ENCODE results near the gene BUD23. TPM values are rescaled to one million over a fixed set of nuclear protein-coding genes. Genes with fewer than 3 reads are reported as not detected.

BUD23 gene
- total and polyA plus RNA-seq, 4 experiments from 2014 or later: 54.3 to 187 (median 87.5) TPM

DNA sequence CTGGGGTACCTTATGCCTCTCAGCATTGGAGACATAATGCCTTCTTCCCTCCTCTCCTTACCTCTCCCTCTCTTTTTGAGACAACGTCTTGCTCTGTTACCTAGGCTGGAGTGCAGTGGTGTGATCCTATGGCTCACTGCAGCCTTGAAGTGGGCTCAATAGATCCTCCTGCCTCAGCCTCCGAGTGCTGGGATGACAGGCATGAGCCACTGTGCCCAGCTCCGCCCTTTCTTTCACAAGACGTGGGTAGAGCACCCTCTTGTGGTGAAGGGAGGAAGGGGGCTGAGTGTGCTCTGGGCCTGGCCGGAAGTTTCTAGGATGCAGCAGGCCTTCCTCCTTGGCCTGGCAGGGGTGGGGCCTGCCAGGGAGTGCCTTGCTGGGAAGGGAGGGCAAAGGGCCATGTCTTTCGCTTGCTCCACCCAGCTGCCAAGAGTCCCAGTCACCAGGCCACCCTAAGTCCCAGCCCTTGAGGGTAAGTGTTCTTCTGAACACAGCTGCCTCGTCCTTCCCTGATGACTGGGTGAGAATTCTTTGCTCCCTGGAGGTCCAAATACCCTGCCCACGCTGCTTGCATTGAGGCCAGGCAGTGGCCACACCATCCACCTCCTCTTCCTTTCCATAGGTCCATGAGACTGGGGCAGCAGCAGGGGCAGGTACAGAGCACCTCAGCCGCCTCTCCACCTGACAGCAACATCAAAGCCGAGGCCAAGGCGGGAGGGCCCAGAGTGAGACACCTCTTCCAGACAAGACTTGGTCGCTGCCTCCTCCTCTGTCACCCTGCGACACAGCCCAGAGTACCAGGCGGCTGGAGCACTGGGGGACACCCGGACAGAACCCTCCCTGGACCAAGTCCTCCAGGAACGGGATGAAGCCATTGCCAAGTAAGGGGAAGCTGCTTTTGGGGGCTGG lies 51.5 kb downstream of the BUD23 start:
- H3K4me1 Mint-ChIP-seq: peaks cover 6 to 26% (median 13%) of the 10 kb centered on the region in 4 donors
- peak; percentile 81 to 85 (median 83) for DNase-seq
- H3K4me3 Mint-ChIP-seq: peak overlapping the region in 2 of 8 donors; percentile 12 to 13
- Histone ChIP-seq H3K27me3 (ENCODE audit: insufficient read depth, low read length) (no peaks in the 10 kb centered on the region), H3K36me3 (ENCODE audit: insufficient read depth, low read length) (no peaks in the 10 kb centered on the region), H3K27ac (ENCODE audit: low read depth, low read length) (peak overlapping the region; percentile 50), H3K4me1 (ENCODE audit: insufficient read depth, low read length) (peaks cover 21% of the 10 kb centered on the region), H3K9me3 (ENCODE audit: control insufficient read depth in 1 of 2, low read length in 2 of 2) (no peaks in the 10 kb centered on the region), H3K4me3 (ENCODE audit: low read length in 2 of 2) (no peak overlapping the region)
- POLR2A ChIA-PET (ENCODE audit: partially characterized antibody): interaction anchor here (0.6 to 1.8 kb wide), 7 partner anchors 15 to 213 kb away, joined by 3 to 9 read pairs (median 4); partner anchors contain the start of genes BAZ1B, BCL7B, STX1A and TBL2
- intact Hi-C loops (cut with micrococcal nuclease): loop anchor here (1.0 to 2.0 kb wide), 3 partner anchors 10 to 128 kb away; no protein-coding TSS in a partner anchor
- peaks cover 0 to 7% of the 10 kb centered on the region in 2 donors for H3K36me3 Mint-ChIP-seq
- H3K27ac Mint-ChIP-seq: peak overlapping the region; percentile 63 to 95 (median 92)
- peaks cover 2 to 3% of the 10 kb centered on the region in 2 donors for H3K27me3 Mint-ChIP-seq
- H3K9me3 Mint-ChIP-seq: no peaks in the 10 kb centered on the region
- CTCF ChIA-PET (ENCODE audit: partially characterized antibody): interaction anchor here (0.9 to 9.7 kb wide), 16 partner anchors 8 to 167 kb away, joined by 3 to 142 read pairs (median 4); partner anchors contain the start of genes STX1A and VPS37D

DNA sequence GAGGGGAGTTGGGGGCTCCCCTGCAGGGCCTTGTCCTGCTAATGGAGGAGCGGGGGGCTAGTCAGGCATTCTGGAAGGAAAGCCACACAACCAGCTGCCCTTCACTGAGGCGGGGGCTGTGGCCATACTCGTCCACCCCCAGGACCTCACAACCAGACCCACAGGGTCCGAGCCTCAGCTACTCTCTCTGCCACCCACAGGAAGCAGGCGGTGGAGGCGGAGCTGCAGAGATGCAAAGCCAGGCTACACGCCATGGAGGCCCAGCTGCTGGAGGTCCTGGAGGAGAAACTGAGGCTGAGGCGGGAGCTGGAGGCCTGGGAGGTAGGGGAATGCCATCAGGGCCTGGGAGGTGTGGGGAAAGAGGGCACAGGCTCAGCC lies 52.1 kb downstream of the BUD23 start:
- no peaks in the 10 kb centered on the region for H3K27me3 ChIP-seq (ENCODE audit: insufficient read depth, low read length)
- H3K27ac ChIP-seq (ENCODE audit: low read depth, low read length): no peak overlapping the region
- peak overlapping the region in 1 of 7 donors; percentile 60 for H3K27ac Mint-ChIP-seq
- H3K27me3 Mint-ChIP-seq: peaks cover 0 to under 1% of the 10 kb centered on the region in 2 donors
- POLR2A ChIA-PET (ENCODE audit: partially characterized antibody): interaction anchor here (1.6 to 1.8 kb wide), 4 partner anchors 16 to 156 kb away, joined by 5 to 9 read pairs (median 6); partner anchors contain the start of genes STX1A and TBL2
- no peak overlapping the region for H3K4me3 Mint-ChIP-seq
- intact Hi-C loops (cut with micrococcal nuclease): loop anchor here (2.0 kb wide), 1 partner anchor 129 kb away; no protein-coding TSS in a partner anchor
- no peak overlapping the region for H3K4me3 ChIP-seq (ENCODE audit: low read length in 2 of 2)
- H3K36me3 ChIP-seq (ENCODE audit: insufficient read depth, low read length): no peaks in the 10 kb centered on the region
- H3K4me1 ChIP-seq (ENCODE audit: insufficient read depth, low read length): peaks cover 21% of the 10 kb centered on the region
- H3K36me3 Mint-ChIP-seq: peaks cover 0 to 7% of the 10 kb centered on the region in 2 donors
- H3K4me1 Mint-ChIP-seq: peaks cover 6 to 26% (median 13%) of the 10 kb centered on the region in 4 donors
- DNase-seq: no peak
- H3K9me3 ChIP-seq (ENCODE audit: control insufficient read depth in 1 of 2, low read length in 2 of 2): no peaks in the 10 kb centered on the region
- H3K9me3 Mint-ChIP-seq: no peaks in the 10 kb centered on the region
- CTCF ChIA-PET (ENCODE audit: partially characterized antibody): interaction anchor here (1.4 to 9.7 kb wide), 7 partner anchors 9 to 168 kb away, joined by 3 to 142 read pairs (median 8); partner anchors contain the start of genes STX1A and VPS37D

DNA sequence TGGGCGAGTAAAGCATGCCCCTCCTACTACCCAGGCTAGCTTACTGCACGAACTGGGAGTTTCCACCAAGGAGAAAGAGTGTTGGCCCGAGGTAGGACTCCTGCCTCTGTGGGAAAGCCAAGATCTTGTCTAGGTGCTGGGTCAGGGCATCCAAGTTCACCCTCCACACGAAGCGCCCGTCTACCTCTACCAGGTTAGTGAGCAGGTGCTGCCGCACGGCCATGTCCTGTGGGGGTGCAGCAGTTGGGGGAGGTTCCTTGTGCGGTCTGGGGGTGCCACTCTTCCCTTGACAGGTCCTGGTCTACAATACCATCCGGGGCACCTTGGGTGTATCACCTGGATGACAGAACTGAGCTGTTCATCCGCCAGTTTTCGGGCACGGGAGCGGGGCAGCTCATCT lies 53.5 kb downstream of the BUD23 start:
- peak overlapping the region in 2 of 7 donors; percentile 23 to 89 for H3K27ac Mint-ChIP-seq
- peaks cover 6 to 26% (median 13%) of the 10 kb centered on the region in 4 donors for H3K4me1 Mint-ChIP-seq
- H3K9me3 Mint-ChIP-seq: no peaks in the 10 kb centered on the region
- Histone ChIP-seq H3K36me3 (ENCODE audit: insufficient read depth, low read length) (no peaks in the 10 kb centered on the region), H3K27me3 (ENCODE audit: insufficient read depth, low read length) (no peaks in the 10 kb centered on the region), H3K27ac (ENCODE audit: low read depth, low read length) (no peak overlapping the region), H3K4me3 (ENCODE audit: low read length in 2 of 2) (no peak overlapping the region), H3K9me3 (ENCODE audit: control insufficient read depth in 1 of 2, low read length in 2 of 2) (no peaks in the 10 kb centered on the region), H3K4me1 (ENCODE audit: insufficient read depth, low read length) (peaks cover 21% of the 10 kb centered on the region)
- DNase-seq: no peak
- ChIA-PET CTCF (ENCODE audit: partially characterized antibody) (interaction anchor here (9.7 kb wide), 1 partner anchor 132 kb away, joined by 142 read pairs; no protein-coding TSS in a partner anchor), POLR2A (ENCODE audit: partially characterized antibody) (no interaction called here)
- peaks cover 0 to 7% of the 10 kb centered on the region in 2 donors for H3K36me3 Mint-ChIP-seq
- H3K27me3 Mint-ChIP-seq: no peaks in the 10 kb centered on the region
- H3K4me3 Mint-ChIP-seq: peak overlapping the region in 6 of 8 donors; percentile 48 to 93 (median 90)
- intact Hi-C loops (cut with micrococcal nuclease): no loop called here

DNA sequence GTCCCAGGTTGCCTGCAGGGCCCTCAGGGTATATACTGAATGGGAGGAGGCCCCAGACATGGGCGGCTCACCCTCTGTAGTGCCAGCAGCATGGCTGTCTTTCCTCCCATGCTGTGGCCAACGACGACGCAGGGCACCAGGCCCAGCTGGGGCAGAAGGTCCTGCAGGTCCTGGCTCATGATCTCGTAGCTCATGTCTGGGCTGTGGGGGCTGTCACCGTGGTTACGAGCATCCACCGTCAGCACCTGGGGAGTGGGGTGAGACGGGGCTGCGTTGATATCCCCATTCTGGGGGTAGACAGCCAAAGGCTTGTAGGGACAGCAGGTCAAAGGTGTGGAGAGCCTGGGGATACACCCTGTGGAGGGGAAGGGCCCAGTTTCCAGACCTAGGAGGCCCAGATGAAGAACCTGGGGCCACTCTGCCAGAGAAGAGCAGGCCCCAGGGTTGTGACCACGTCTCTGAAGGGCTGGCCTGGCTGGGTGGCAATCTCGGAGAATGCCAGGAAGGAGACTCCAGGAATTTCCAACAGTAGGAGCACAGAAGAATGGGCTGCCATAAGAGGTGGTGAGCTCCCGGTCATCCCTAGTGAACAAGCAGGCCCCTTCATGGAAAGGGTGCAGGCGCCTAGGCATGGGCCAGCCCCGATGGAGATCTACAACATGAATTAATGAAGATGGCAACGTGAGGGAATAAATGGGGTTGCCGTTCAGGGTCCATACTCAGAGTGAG lies 54.3 kb downstream of the BUD23 start:
- Histone ChIP-seq H3K9me3 (ENCODE audit: control insufficient read depth in 1 of 2, low read length in 2 of 2) (no peaks in the 10 kb centered on the region), H3K27ac (ENCODE audit: low read depth, low read length) (peak overlapping the region; percentile 75), H3K4me1 (ENCODE audit: insufficient read depth, low read length) (peaks cover 21% of the 10 kb centered on the region), H3K4me3 (ENCODE audit: low read length in 2 of 2) (peak overlapping the region in 1 of 2 donors; percentile 78), H3K36me3 (ENCODE audit: insufficient read depth, low read length) (no peaks in the 10 kb centered on the region), H3K27me3 (ENCODE audit: insufficient read depth, low read length) (no peaks in the 10 kb centered on the region)
- Mint-ChIP-seq H3K9me3 (no peaks in the 10 kb centered on the region), H3K4me1 (peaks cover 6 to 26% (median 13%) of the 10 kb centered on the region in 4 donors), H3K4me3 (peak overlapping the region; percentile 88 to 95 (median 91)), H3K36me3 (peaks cover 0 to 7% of the 10 kb centered on the region in 2 donors), H3K27me3 (no peaks in the 10 kb centered on the region), H3K27ac (peak overlapping the region in 5 of 7 donors; percentile 75 to 94 (median 89))
- POLR2A ChIA-PET (ENCODE audit: partially characterized antibody): interaction anchor here (0.9 to 2.1 kb wide), 5 partner anchors 8 to 909 kb away, joined by 3 to 12 read pairs (median 10); partner anchors contain the start of genes BAZ1B, STX1A and TBL2
- DNase-seq: no peak
- CTCF ChIA-PET (ENCODE audit: partially characterized antibody): interaction anchor here (2.0 to 9.7 kb wide), 2 partner anchors 15 to 132 kb away, joined by 5 to 142 read pairs; no protein-coding TSS in a partner anchor
- intact Hi-C loops (cut with micrococcal nuclease): loop anchor here (1.0 to 2.0 kb wide), 7 partner anchors 18 to 909 kb away; partner anchors contain the start of genes BAZ1B, BCL7B, BUD23 and DNAJC30

DNA sequence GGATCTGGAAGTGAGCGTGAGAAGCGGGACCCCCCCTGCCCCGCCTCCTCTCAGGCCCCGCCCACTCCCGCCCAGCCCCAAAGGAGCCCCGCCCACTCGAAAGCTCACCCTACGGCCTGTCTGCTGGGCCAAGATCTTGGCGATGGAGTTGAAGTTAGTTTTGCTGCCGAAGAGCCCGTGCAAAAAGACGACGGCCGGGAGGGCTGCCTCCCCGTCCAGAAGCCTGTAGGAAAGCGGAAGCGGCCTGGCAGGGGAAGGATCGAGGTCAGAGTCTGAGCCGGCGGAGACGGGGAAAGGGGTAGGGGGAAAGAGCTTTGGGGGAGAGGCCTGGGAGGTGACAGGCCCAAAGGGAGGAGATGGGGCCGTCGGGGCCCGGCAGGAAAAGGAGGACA lies 54.8 kb downstream of the BUD23 start:
- no peaks in the 10 kb centered on the region for H3K27me3 Mint-ChIP-seq
- intact Hi-C loops (cut with micrococcal nuclease): loop anchor here (1.0 to 2.0 kb wide), 7 partner anchors 19 to 909 kb away; partner anchors contain the start of genes BAZ1B, BCL7B, BUD23 and DNAJC30
- ChIA-PET CTCF (ENCODE audit: partially characterized antibody) (interaction anchor here (0.9 to 9.7 kb wide), 5 partner anchors 13 to 133 kb away, joined by 3 to 142 read pairs (median 5); no protein-coding TSS in a partner anchor), POLR2A (ENCODE audit: partially characterized antibody) (interaction anchor here (0.6 to 2.1 kb wide), 13 partner anchors 8 to 909 kb away, joined by 3 to 12 read pairs (median 5); partner anchors contain the start of genes BAZ1B, METTL27, STX1A and TBL2)
- peaks cover 21% of the 10 kb centered on the region for H3K4me1 ChIP-seq (ENCODE audit: insufficient read depth, low read length)
- peak overlapping the region in 6 of 7 donors; percentile 75 to 94 (median 90) for H3K27ac Mint-ChIP-seq
- H3K36me3 Mint-ChIP-seq: peaks cover 0 to 7% of the 10 kb centered on the region in 2 donors
- H3K36me3 ChIP-seq (ENCODE audit: insufficient read depth, low read length): no peaks in the 10 kb centered on the region
- H3K4me1 Mint-ChIP-seq: peaks cover 6 to 26% (median 13%) of the 10 kb centered on the region in 4 donors
- no peaks in the 10 kb centered on the region for H3K9me3 Mint-ChIP-seq
- DNase-seq: peak in 3 of 5 donors; percentile 33 to 51 (median 36)
- H3K4me3 ChIP-seq (ENCODE audit: low read length in 2 of 2): peak overlapping the region; percentile 65 to 78
- H3K27me3 ChIP-seq (ENCODE audit: insufficient read depth, low read length): no peaks in the 10 kb centered on the region
- H3K9me3 ChIP-seq (ENCODE audit: control insufficient read depth in 1 of 2, low read length in 2 of 2): no peaks in the 10 kb centered on the region
- H3K4me3 Mint-ChIP-seq: peak overlapping the region; percentile 88 to 95 (median 91)
- H3K27ac ChIP-seq (ENCODE audit: low read depth, low read length): peak overlapping the region; percentile 75

Measured in CD4-positive, alpha-beta memory T cell (primary cell).